Neural progenitor cell (in vitro differentiated cells): ENCODE results near the gene TSEN54.

ENCODE experiments used
- EZH2 ChIP-seq: fragments of 200-600 bp; sonication (generic); IDR thresholded peaks from 2 replicates; pipeline ENCODE4 v1.6.1; 2017; ENCODE audit warnings: antibody characterized with exemption, mild to moderate bottlenecking, moderate library complexity
- EZH2phosphoT487 ChIP-seq: fragments of 200-600 bp; sonication (generic); IDR thresholded peaks from 2 replicates; pipeline ENCODE4 v1.6.1; 2017; ENCODE audit warnings: antibody characterized with exemption
- TF ChIP-seq, protein P1 (sequence below): fragments of 200-600 bp; sonication (generic); IDR thresholded peaks from 2 replicates; pipeline ENCODE4 v1.5.1; 2017; ENCODE audit warnings: antibody characterized with exemption, mild to moderate bottlenecking

DNA sequence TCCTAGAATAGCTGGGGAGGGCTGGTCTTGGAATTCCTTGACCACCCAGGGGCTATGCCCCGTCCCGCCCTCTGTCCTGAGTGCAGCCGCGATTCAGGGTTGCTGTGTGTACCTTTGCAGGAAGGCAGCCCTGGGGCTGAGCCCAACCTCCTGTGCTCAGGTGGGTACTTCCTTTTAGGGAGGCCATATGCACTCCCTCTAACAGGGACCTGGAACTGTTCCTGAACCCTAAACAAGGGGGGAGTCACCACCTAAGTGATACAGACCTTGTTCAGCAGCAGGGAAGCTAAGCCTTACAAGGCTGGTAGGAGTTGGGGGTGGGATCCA, 33.8 kb downstream of the TSEN54 start:
- TF ChIP-seq, protein P1, sequence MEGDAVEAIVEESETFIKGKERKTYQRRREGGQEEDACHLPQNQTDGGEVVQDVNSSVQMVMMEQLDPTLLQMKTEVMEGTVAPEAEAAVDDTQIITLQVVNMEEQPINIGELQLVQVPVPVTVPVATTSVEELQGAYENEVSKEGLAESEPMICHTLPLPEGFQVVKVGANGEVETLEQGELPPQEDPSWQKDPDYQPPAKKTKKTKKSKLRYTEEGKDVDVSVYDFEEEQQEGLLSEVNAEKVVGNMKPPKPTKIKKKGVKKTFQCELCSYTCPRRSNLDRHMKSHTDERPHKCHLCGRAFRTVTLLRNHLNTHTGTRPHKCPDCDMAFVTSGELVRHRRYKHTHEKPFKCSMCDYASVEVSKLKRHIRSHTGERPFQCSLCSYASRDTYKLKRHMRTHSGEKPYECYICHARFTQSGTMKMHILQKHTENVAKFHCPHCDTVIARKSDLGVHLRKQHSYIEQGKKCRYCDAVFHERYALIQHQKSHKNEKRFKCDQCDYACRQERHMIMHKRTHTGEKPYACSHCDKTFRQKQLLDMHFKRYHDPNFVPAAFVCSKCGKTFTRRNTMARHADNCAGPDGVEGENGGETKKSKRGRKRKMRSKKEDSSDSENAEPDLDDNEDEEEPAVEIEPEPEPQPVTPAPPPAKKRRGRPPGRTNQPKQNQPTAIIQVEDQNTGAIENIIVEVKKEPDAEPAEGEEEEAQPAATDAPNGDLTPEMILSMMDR: no peak
- TF ChIP-seq EZH2: no peak
- no peak for TF ChIP-seq EZH2phosphoT487
